ENCODE measurements around the gene POLR2E.
"Not testable (repeated sequence)": the region's sequence is repeated elsewhere in the genome, so short reads cannot be mapped to it uniquely, and the experiment has no call there.

Gene POLR2E

GRCh38 chr19:1132552-1133383, 37.6 kb upstream of the POLR2E start:
- DNase-seq (ENCODE audit: extremely low read depth, low read depth), result no peak
- H3K4me3 ChIP-seq (replicated peaks; ENCODE audit: low read depth, low read length), result peak overlapping the region; percentile 57
- TF ChIP-seq CTCF (IDR thresholded peaks at IDR 0.05; ENCODE audit: low read depth, low read length, missing control alignments), result no peak

DNA sequence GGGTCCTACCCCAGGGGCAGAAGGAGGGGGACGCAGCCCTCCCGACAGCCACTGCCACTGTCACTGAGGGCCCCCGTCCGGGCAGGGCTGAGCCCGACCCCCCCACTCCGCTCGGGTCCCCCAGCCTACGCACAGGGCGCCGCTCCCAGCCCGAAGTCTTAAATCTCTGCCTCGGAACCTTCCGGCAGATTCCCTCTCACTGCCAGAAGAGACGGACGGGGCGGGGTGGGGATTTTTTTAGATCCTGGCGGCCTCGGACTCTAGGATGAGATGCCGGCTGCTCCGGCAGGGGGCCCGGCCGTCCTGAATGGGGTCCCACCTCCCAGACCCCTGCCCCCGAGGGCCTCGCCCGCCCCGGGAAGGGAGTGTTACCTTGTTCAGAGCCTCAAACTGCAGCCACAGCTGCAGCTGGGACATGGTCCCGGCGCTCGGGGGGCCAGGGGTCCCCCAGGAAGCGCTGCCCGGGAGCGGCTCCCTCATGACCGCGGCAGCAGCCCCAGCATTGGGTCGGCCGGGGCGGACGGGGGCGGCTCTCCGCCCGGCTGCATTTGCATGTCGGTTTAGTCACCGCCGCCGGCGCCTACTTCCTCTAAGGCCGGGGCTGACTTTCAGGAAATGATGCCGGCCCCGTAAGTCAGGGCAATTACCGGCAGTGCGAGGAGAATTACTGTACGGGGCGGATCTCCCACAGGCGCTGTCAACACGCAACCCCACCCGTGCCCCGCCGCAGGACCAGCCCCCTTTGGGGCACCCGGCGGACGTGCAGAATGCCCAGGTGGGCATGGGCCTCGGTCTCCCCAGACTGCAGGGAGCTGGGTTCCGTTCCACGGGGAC, 36.8 kb upstream of the POLR2E start:
- DNase-seq (ENCODE audit: extremely low read depth, low read depth), result no peak
- H3K4me3 ChIP-seq (replicated peaks; ENCODE audit: low read depth, low read length), result peak overlapping the region; percentile 57

DNA sequence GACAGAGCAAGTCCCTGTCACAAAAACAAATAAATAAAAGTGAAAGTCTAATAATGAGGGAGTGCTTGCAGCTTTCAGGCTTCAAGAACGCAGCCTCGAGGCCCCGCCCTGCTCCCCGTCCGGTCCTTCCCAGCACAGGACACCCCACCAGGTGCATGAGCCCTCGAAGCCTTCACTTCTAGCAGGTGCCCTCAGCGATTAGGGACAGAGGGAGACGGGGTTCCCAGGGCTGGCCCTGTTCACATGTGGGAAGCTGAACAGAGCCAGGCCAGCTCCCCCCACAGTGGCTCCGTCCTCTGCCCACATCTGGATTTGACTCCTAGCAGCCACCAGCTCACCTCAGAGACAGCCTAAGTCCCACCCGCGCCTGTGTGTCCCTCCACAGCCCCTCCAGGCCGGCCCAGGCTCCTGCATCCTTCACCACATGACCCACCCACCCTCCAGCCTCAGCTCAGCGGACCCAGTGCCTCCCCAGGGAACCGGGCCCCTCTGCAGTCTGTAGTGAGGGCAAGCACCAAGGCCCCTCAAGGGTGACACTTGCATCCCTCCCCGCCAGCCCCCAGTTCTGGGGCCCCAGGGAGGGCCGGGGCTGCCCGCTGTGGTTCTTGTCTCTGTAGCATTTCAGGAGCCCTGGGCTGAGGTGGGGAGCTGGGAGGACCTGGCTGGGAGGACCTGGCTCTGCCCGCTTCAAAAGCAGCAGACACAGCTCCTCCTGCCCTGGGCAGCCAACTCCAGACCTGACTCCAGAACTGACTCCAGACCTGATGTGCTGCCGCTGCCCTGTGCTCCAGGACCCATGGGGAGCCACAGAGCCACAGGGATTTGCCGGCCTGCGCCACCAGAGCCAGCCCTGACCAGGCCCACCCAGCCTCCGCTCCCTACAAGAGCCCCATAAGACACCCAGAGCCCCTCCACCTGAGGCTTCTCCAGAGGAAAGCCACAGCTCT, 35.9 kb upstream of the POLR2E start:
- DNase-seq (ENCODE audit: extremely low read depth, low read depth), result no peak
- H3K4me3 ChIP-seq (replicated peaks; ENCODE audit: low read depth, low read length), result peak overlapping the region; percentile 57
- no peak for TF ChIP-seq CTCF (IDR thresholded peaks at IDR 0.05; ENCODE audit: low read depth, low read length, missing control alignments)

More for the DNA sequence above, 36.8 kb upstream of the POLR2E start:
- TF ChIP-seq CTCF (IDR thresholded peaks at IDR 0.05; ENCODE audit: low read depth, low read length, missing control alignments), result peak; percentile 9

DNA sequence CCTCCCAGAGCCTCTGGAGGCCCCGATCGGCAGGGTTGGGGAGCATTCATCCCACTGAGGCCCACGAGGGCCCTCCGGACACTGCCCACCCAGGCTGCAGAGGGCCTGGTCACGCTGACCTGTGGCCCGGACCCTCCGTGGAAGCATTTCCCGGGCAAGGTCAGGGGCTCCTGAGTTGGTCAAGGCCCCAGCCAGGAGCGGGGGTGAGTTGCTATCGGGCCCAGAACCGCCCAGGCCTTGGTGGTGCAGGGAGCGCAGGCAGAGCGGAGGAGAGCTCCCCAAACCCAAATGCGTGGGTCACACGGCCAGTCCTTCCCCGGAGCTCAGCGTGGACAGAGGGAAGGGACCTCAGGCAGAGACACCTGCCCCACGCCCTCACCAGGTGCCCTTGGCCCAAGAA, 34.4 kb upstream of the POLR2E start:
- no peak for TF ChIP-seq CTCF (IDR thresholded peaks at IDR 0.05; ENCODE audit: low read depth, low read length, missing control alignments)
- no peak for DNase-seq (ENCODE audit: extremely low read depth, low read depth)
- no peak overlapping the region for H3K4me3 ChIP-seq (replicated peaks; ENCODE audit: low read depth, low read length)

DNA sequence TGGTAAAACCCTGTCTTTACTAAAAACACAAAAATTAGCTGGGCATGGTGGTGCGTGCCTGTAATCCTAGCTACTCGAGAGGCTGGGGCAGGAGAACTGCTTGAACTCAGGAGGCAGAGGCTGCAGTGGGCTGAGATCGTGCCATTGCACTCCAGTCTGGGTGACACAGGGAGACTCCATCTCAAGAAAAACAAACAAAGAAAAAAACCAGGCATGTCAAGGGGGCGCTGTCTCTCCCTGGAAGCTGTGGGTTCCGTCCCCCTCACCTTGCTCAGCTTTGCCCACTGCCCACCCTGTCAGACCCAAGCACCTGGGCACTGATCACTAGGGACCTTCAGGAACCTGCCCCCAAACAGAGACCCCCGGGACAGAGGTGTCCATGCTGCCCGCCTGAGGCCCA, 33.9 kb upstream of the POLR2E start:
- H3K4me3 ChIP-seq (replicated peaks; ENCODE audit: low read depth, low read length); DNase-seq (ENCODE audit: extremely low read depth, low read depth): not testable (repeated sequence)

DNA sequence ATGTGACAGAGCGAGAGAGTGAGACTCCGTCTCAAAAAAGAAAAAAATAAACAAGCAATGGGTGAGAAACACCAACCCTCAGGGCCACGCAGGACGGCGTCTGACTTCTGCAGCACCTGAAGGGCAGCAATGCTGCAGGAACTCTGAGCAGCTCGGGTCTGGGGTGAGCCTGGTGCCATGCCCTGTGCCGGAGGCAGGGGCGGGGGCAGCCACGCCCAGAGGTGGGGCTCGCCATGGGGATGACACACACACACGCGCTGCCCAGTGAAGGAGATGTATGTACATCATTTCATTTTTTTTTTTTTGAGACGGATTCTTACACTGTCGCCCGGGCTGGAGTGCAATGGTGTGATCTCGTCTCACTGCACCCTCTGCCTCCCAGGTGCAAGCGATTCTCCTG, 32.9 kb upstream of the POLR2E start:
- DNase-seq (ENCODE audit: extremely low read depth, low read depth), result no peak
- no peak overlapping the region for H3K4me3 ChIP-seq (replicated peaks; ENCODE audit: low read depth, low read length)
- no peak for TF ChIP-seq CTCF (IDR thresholded peaks at IDR 0.05; ENCODE audit: low read depth, low read length, missing control alignments)
